Neuron (in vitro differentiated cells): ENCODE data around the gene KRTAP10-9.
"Not testable (repeated sequence)": the region's sequence is repeated elsewhere in the genome, so short reads cannot be mapped to it uniquely, and the experiment has no call there.

Experiments used
- H2AFZ ChIP-seq: one replicate; pipeline ENCODE4 v1.6.1; 2013; ENCODE audit warnings: low read depth, mild to moderate bottlenecking, inconsistent platforms, low read length, moderate library complexity
- H3K27me3 ChIP-seq: one replicate; pipeline ENCODE4 v1.6.1; 2013; ENCODE audit warnings: low read length; ENCODE audit not compliant: insufficient read depth
- H3K36me3 ChIP-seq: one replicate; pipeline ENCODE4 v1.6.1; 2013; ENCODE audit warnings: low read length; ENCODE audit not compliant: insufficient read depth
- H3K4me1 ChIP-seq: one replicate; pipeline ENCODE4 v1.6.1; 2013; ENCODE audit warnings: low read length; ENCODE audit not compliant: insufficient read depth
- H3K4me3 ChIP-seq: 2 replicates; pipeline ENCODE4 v1.5.1; 2013; ENCODE audit warnings: mild to moderate bottlenecking, low read length, moderate library complexity
- H3K9me3 ChIP-seq: one replicate; pipeline ENCODE4 v1.6.1; 2013; ENCODE audit warnings: low read length

The KRTAP10-9 gene

DNA sequence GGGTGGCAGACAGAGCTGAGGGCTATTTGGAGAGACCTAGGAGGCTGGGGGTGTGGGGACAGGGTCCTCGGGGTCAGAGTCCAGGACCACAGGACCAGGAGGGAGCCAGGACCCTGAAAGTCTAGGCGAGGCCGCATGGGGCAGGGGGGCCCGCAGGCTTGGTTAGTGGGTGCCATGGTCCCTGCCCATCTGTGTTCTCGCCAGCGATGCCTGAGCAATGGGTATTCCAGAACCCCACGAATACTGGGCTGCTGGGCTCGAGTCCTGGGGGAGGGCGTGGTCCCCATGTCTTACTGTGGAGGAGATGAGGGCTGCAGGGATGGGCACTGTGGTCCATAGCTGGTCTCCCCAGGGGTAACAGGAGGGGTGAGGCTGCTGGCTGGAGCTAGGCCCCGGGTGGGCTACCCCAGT, 36.6 kb upstream of the KRTAP10-9 start:
- H2AFZ ChIP-seq, result no peak overlapping the region
- no peaks in the 10 kb centered on the region for H3K27me3 ChIP-seq
- no peaks in the 10 kb centered on the region for H3K36me3 ChIP-seq
- H3K4me3 ChIP-seq, result no peak overlapping the region
- no peaks in the 10 kb centered on the region for H3K4me1 ChIP-seq
- H3K9me3 ChIP-seq, result no peaks in the 10 kb centered on the region

DNA sequence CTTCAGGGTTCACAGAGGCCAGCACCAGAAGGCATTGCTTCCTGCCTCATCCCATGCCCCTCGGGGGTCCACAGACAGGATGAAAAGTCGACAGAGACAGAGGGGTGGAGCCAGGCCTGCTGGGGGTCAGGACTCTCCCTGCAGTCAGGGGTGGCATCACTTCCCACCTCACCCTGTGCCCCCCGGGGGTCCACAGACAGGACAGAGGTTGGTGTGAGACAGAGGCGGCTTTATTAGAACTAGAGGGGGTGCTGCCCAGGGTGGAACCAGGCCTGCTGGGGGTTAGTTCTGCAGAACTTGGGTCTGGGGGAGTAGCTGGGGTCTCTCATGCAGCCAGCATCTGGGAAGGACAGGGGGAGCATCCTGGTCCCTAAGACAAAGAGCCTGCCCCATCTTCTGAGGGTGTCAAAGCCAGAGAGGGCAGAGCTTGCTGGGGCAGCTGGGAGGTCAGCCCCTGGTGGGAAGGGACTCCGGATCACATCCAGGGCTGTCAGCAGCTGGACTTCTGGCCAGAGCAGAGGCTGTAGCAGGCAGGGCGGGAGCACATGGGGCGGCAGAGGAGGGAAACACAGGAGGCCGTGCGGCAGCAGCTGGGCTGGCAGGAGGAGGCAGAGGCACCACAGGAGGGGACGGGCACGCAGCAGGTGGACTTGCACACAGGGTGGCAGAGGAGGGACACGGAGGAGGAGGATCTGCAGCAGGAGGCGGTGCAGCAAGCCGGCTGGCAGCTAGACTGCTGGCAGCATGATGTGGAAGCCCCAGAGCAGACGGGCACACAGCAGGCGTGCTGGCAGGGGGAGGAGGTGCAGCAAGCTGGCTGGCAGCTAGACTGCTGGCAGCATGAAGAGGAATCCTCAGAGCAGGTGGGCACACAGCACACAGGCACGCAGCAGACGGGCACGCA, 35.7 kb upstream of the KRTAP10-9 start:
- not testable (repeated sequence) for H3K4me1 ChIP-seq, H3K4me3 ChIP-seq, H2AFZ ChIP-seq, H3K9me3 ChIP-seq, H3K27me3 ChIP-seq, H3K36me3 ChIP-seq

DNA sequence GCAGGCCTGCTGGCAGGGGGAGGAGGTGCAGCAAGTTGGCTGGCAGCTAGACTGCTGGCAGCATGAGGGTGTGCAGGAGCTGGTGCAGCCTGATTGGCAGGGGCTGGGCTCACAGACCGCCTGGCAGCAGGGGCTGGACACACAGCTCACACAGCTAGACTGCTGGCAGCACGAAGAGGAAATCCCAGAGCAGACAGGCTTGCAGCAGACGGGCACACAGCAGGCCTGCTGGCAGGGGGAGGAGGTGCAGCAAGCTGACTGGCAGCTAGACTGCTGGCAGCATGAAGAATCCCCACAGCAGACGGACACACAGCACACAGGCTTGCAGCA, 35.1 kb upstream of the KRTAP10-9 start:
- not testable (repeated sequence) for H3K27me3 ChIP-seq, H3K4me1 ChIP-seq, H3K9me3 ChIP-seq, H3K36me3 ChIP-seq, H2AFZ ChIP-seq, H3K4me3 ChIP-seq

DNA sequence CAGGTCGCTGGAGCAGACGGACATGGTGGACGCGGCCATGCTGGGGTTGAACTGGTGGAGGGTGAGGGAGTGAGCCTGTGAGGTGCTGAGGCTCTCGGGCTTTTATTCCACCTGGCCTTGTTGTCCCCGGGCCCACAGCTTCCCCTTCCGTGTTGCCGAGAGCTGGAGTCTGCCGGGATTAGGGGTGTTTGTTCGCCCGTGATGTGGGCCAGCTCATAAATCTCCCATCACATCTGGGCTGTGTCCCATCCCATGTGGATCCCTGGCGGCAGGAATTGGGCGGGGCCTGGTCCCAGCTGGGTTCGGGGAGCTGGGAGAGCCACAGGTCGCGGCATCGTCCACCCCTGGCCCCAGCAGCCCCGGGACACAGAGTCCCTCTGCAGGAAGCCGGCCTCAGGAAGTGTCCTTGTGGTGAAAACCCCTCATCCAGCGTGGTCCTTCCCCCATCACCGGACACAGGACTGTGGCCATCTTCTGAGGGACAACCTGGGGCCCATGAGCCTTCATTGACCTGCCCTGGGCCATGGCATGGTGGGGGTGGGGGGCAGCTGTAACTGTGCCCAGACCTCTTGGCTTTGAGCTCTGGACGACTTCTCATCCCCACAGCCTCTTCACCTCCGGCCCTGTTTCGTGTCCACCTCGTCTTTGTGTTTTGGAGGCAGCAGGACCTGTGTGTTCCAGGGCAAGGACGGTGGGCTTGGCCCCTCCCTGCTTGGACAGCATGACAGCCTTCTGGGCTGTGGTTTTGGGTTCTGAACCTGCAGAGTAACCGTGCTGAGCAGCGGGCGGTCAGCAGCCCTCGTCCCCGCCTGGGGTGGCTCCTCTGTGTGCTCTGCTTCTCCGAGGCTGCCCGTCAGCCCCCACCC, 34.2 kb upstream of the KRTAP10-9 start, which contains the start of gene KRTAP10-6:
Gene KRTAP10-6, minus strand, starts transcription at position 60 of the 866 bp plus-strand sequence. Its CDS starts 21 bp downstream, at position 39.
- Histone ChIP-seq H2AFZ (no peak within 1 kb of the TSS), H3K27me3 (no peaks in the 10 kb centered on the region), H3K9me3 (no peaks in the 10 kb centered on the region)

DNA sequence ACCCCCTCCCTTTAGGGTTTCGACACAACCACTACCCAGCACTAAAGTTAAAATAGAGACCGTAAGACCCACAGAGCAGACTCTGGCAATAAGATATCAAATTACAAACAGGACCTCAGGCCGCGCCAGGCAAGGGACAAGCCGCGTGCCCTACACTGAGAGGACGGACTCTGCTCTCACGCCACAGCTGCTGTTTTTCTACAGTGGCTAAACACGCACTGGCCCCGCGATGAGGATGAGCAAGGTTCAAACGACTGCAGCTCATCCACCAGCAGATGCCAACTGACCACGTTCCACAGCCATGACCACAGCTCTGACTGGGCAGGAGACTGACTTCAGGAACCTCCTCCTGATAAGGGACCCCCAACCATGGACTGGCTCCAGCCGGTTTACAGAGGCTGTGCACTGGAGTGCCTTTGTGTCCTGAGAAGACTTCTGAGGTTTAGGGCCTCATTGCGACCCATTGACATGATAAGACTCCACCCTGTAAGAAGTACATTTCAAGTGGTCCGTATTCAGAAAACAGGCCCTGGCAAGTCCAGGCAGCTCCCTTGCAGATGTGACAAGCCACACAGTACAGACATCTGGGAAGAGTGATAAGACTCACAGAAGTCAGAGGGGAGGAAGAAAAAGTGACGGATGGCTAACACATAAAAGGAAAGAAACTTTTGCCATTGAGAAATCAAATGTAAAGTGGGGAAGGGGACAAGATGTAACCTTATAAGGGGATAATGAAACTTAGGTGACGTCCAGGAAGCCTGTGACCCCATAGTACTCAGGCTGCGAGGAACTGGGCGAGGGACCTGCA, 33.1 kb upstream of the KRTAP10-9 start:
- Histone ChIP-seq H3K4me3 (no peak overlapping the region), H3K4me1 (no peaks in the 10 kb centered on the region), H3K36me3 (no peaks in the 10 kb centered on the region), H2AFZ (no peak overlapping the region), H3K9me3 (peaks cover 2% of the 10 kb centered on the region), H3K27me3 (no peaks in the 10 kb centered on the region)

More for the DNA sequence above, 34.2 kb upstream of the KRTAP10-9 start, which contains the start of gene KRTAP10-6:
- H3K4me1 ChIP-seq, result no peaks in the 10 kb centered on the region
- no peaks in the 10 kb centered on the region for H3K36me3 ChIP-seq
- no peak within 1 kb of the TSS for H3K4me3 ChIP-seq

DNA sequence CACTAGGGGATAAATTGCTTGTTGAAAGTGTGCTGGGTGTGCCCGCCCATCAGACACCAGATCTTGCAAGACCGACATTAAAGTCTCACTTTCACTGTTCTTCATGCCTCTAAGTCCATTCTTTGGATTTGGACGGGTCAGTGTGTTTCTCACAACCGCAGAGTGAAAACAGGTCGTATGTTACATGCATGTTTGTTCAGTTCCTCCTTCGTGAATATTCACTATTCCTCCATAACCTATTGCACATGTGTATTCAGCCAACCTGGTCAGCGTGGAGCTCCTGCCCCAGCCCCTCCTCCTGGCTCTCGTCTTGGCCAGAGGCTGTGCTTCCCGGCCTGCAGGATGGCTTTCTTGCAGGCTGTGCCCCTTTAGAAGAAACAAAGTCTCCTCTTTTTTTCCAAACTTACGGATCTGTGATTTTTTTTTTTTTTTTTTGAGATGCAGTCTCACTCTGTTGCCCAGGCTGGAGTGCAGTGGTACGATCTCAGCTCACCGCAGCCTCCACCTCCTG, 32.4 kb upstream of the KRTAP10-9 start:
- H3K4me3 ChIP-seq, result no peak overlapping the region
- no peaks in the 10 kb centered on the region for H3K27me3 ChIP-seq
- no peaks in the 10 kb centered on the region for H3K36me3 ChIP-seq
- H3K9me3 ChIP-seq, result peaks cover 2% of the 10 kb centered on the region
- no peak overlapping the region for H2AFZ ChIP-seq
- H3K4me1 ChIP-seq, result no peaks in the 10 kb centered on the region

DNA sequence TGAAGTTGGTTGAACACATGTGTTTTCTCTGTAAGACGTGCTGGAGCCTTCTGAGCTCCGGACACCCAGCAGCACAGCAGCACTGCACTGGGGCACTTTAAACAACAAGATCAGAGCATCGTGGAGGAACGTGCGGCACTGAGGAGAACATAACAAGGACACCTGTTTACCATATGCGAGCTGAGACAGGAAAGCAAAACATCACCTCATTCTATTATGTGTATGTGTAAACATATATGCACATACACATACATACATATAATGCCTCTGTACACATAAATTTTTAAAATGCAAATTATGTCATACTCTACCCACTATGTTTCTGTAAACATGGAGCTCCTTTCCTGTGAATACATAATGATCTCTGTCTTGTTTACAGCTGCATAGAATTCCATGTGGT, 31.4 kb upstream of the KRTAP10-9 start:
- peaks cover 2% of the 10 kb centered on the region for H3K9me3 ChIP-seq
- no peaks in the 10 kb centered on the region for H3K27me3 ChIP-seq
- no peaks in the 10 kb centered on the region for H3K36me3 ChIP-seq
- H3K4me1 ChIP-seq, result no peaks in the 10 kb centered on the region
- no peak overlapping the region for H2AFZ ChIP-seq
- H3K4me3 ChIP-seq, result no peak overlapping the region

DNA sequence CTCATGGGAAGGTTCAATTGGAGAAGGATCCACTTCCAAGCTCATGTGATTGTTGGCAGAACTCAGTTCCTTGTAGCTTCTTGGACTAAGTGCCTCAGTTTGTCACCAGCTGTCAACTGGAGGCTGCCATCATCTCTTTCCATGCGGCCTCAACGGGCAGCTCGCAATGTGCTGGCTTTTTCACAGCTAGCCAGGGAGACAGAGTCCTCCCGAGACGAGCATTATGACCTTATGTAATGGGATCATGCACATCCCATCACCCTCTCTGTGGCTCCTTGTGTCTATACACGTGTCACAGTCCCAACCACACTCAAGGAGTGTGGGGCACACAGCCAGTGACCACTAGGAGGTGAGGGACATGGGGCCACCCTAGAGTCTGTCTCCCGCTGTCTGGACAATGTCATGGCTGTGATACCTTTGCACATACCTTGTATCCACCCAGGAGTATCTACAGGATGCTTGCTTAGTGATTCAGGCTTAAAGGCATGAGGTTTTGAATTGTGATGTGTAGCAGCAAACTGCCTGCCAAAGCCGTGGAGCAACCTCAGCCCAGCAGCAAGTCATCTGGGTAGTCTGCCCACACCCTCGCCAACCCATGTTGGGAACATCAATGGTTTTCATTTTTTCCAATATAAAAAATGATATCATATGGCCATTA, 30.7 kb upstream of the KRTAP10-9 start:
- H3K4me3 ChIP-seq, result no peak overlapping the region
- peaks cover 2% of the 10 kb centered on the region for H3K9me3 ChIP-seq
- H3K27me3 ChIP-seq, result no peaks in the 10 kb centered on the region
- H2AFZ ChIP-seq, result no peak overlapping the region
- no peaks in the 10 kb centered on the region for H3K36me3 ChIP-seq
- no peaks in the 10 kb centered on the region for H3K4me1 ChIP-seq

DNA sequence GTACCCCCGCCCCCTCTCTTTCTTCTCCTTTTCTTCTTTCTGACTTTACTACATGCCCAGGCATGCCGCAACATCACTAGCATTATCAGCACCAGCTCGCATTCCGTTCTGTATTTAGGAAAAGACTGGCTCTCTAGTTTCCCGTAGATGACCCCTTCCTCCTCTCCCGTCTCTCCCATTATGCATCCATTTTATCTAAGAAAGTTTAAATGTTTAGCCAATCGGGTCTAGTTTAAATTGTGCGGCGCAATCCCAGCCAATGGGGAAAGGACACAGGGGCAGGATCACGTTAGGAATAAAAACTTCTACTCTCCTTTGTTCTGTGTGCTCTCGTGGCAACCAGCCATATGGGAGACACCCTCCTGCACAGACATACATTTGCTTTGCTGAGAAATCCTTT, 28.8 kb upstream of the KRTAP10-9 start:
- H3K9me3 ChIP-seq, result peaks cover 2% of the 10 kb centered on the region
- no peak overlapping the region for H2AFZ ChIP-seq
- H3K27me3 ChIP-seq, result no peaks in the 10 kb centered on the region
- no peaks in the 10 kb centered on the region for H3K36me3 ChIP-seq
- H3K4me1 ChIP-seq, result no peaks in the 10 kb centered on the region
- H3K4me3 ChIP-seq, result no peak overlapping the region

DNA sequence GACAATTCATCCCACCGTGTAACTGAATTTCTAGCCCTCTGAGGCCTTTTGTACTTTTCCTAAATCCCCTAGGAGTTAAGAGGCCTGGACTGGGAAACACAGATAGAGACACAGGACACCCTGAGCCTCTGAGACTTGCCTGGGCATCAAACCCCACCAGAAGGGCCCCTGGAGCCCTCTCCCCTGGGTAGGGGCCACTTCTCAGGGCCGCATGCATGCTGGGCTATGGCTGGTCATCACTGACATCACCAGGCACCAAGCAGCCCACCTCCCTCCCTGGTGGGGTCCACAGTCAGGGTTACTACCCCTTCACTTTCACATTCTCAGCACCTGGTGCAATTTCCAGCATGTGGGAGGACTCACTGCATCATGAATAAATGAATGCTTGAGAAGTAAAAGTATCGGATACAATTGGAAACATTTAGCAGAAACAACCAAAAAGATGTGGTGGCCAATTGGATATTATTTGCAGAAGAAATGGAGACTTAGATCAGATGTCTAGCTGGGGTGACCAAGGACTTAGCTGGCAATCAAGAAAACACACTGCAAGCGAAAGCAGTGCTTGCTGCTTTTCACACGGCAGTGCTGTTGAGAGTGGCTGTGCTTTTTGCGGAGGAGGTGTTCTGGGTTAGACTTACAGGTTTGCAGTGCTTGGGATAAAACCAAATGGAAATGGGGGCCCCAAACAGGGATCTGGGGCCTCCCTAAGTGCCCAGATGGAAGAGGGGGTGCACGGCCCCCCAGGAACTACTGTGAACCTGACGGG, 27.4 kb upstream of the KRTAP10-9 start:
- Histone ChIP-seq H3K27me3 (no peaks in the 10 kb centered on the region), H3K36me3 (no peaks in the 10 kb centered on the region), H3K9me3 (peaks cover 6% of the 10 kb centered on the region), H3K4me1 (no peaks in the 10 kb centered on the region), H2AFZ (no peak overlapping the region), H3K4me3 (no peak overlapping the region)

DNA sequence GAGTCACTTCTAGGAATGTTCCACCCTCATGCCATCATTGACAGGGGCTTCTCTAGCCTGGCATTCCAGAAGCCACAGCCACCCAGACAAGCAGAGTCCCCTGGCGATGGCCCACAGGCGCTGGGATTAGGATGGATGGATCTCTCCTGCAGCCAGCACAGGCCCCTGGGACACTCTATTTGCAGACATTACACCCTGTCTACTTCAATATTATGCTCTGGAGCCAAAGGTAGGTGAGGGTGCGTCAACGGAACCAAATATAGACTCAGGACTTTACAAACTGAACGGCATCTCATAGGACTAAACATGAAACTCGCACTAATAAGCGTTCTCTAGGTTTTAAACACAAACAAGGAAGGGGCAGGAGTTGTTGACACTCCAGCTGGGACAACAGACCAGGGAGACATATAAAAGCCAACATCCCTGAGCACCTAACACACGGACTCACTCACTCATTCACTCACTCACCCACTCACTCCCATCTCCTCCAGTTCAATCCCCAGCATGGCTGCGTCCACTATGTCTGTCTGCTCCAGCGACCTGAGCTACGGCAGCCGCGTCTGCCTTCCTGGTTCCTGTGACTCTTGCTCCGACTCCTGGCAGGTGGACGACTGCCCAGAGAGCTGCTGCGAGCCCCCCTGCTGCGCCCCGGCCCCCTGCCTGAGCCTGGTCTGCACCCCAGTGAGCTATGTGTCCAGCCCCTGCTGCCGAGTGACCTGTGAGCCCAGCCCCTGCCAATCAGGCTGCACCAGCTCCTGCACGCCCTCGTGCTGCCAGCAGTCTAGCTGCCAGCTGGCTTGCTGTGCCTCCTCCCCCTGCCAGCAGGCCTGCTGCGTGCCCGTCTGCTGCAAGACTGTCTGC, 26.5 kb upstream of the KRTAP10-9 start, which contains the start of gene KRTAP10-7:
Gene KRTAP10-7, plus strand, starts transcription at position 480 of the 861 bp plus-strand sequence. Its CDS starts 25 bp downstream, at position 505.
- not testable (repeated sequence) for H3K9me3 ChIP-seq, H3K27me3 ChIP-seq, H3K4me3 ChIP-seq

More for the DNA sequence above, 26.5 kb upstream of the KRTAP10-9 start, which contains the start of gene KRTAP10-7:
- H3K36me3 ChIP-seq, H3K4me1 ChIP-seq, H2AFZ ChIP-seq: not testable (repeated sequence)
